CD14-positive monocyte (primary cell): ENCODE data around the gene INHBC. TPM values are rescaled to one million over a fixed set of nuclear protein-coding genes. Genes with fewer than 3 reads are reported as not detected.
A peak's percentile ranks its signal among the peaks of the same experiment; 100 is the strongest.

Experiments
- DNase-seq, 3 donors: peaks; one replicate each; pipeline ENCODE4 v3.0.0-alpha.2; 2011 to 2022
- H2AFZ ChIP-seq: 2 replicates; pipeline ENCODE4 v1.6.0; 2012; ENCODE audit warnings: mild to moderate bottlenecking, low read depth, low read length, inconsistent platforms; ENCODE audit not compliant: insufficient read depth, poor library complexity, severe bottlenecking
- H3K27ac ChIP-seq, 2 donors: 1 replicate in 1 of 2; 2 replicates in 1 of 2; pipeline ENCODE4 v1.5.1; 2012 to 2013; ENCODE audit warnings: low read length in 2 of 2, control low read depth in 1 of 2, inconsistent platforms in 1 of 2, low read depth in 1 of 2, mild to moderate bottlenecking in 1 of 2
- H3K27me3 ChIP-seq, 2 donors: one replicate each; pipeline versions ENCODE4 v1.6.0 to v1.6.1; 2011 to 2013; ENCODE audit warnings: low read length in 2 of 2; ENCODE audit not compliant: control insufficient read depth in 2 of 2, insufficient read depth in 2 of 2
- H3K36me3 ChIP-seq, 2 donors: replicated peaks in 1 of 2; 1 replicate in 1 of 2; 2 replicates in 1 of 2; pipeline versions ENCODE4 v1.5.1 to v1.6.1; 2012 to 2013; ENCODE audit warnings: low read length in 2 of 2, control low read depth in 1 of 2, inconsistent platforms in 1 of 2, mild to moderate bottlenecking in 1 of 2; ENCODE audit not compliant: insufficient read depth in 2 of 2, control insufficient read depth in 1 of 2
- H3K4me1 ChIP-seq, 2 donors: 1 replicate in 1 of 2; 2 replicates in 1 of 2; pipeline versions ENCODE4 v1.5.1 to v1.6.1; 2012 to 2013; ENCODE audit warnings: low read length in 2 of 2, control low read depth in 1 of 2, inconsistent platforms in 1 of 2, mild to moderate bottlenecking in 1 of 2, moderate library complexity in 1 of 2; ENCODE audit not compliant: insufficient read depth in 2 of 2, control insufficient read depth in 1 of 2
- H3K4me2 ChIP-seq: replicated peaks from 2 replicates; pipeline ENCODE3; 2012; ENCODE audit warnings: low read length, moderate library complexity, mild to moderate bottlenecking; ENCODE audit not compliant: poor library complexity, severe bottlenecking; ENCODE audit errors: extremely low read depth
- H3K4me3 ChIP-seq, 3 experiments: fragments of 200-600 bp in 1 of 3; sonication (generic) in 1 of 3; replicated peaks in 1 of 3; 1 replicate in 2 of 3; 2 replicates in 1 of 3; pipeline ENCODE4 v1.5.1; 2011 to 2013; ENCODE audit warnings: low read length in 3 of 3, mild to moderate bottlenecking in 3 of 3, control low read depth in 2 of 3, low read depth in 2 of 3, inconsistent platforms in 1 of 3, moderate library complexity in 1 of 3
- H3K79me2 ChIP-seq: 2 replicates; pipeline ENCODE4 v1.6.0; 2012; ENCODE audit warnings: mild to moderate bottlenecking, control low read depth, inconsistent platforms, low read length, moderate library complexity; ENCODE audit not compliant: insufficient read depth
- H3K9ac ChIP-seq: 2 replicates; pipeline ENCODE4 v1.6.0; 2017; ENCODE audit warnings: low read length, mild to moderate bottlenecking; ENCODE audit not compliant: insufficient read depth, poor library complexity, severe bottlenecking
- H3K9me3 ChIP-seq, 2 donors: replicated peaks in 1 of 2; 1 replicate in 1 of 2; 2 replicates in 1 of 2; pipeline versions ENCODE4 v1.5.1 to v1.6.1; 2012 to 2013; ENCODE audit warnings: low read length in 2 of 2, control low read depth in 1 of 2; ENCODE audit not compliant: control insufficient read depth in 1 of 2, insufficient read depth in 1 of 2
- H4K20me1 ChIP-seq: 2 replicates; pipeline ENCODE4 v1.6.0; 2012; ENCODE audit warnings: mild to moderate bottlenecking, low read length, control low read depth, moderate library complexity; ENCODE audit not compliant: insufficient read depth
- H3K27ac Mint-ChIP-seq, 7 donors: one replicate each; pipeline ENCODE4 v1.8.0; 2020; ENCODE audit warnings: mild to moderate bottlenecking in 7 of 7, mixed read lengths in 7 of 7, moderate library complexity in 6 of 7, inconsistent platforms in 2 of 7
- H3K27me3 Mint-ChIP-seq, 3 donors: one replicate each; pipeline ENCODE4 v1.8.0; 2021 to 2022; ENCODE audit warnings: low read depth in 3 of 3, mild to moderate bottlenecking in 3 of 3, mixed read lengths in 3 of 3, moderate library complexity in 3 of 3, inconsistent platforms in 1 of 3
- H3K36me3 Mint-ChIP-seq, 2 donors: one replicate each; pipeline ENCODE4 v1.8.0; 2020; ENCODE audit warnings: mixed read lengths in 2 of 2, inconsistent platforms in 1 of 2, mild to moderate bottlenecking in 1 of 2
- H3K4me1 Mint-ChIP-seq: one replicate; pipeline ENCODE4 v1.8.0; 2020; ENCODE audit warnings: mild to moderate bottlenecking, mixed read lengths
- H3K4me3 Mint-ChIP-seq, 2 donors: one replicate each; pipeline ENCODE4 v1.8.0; 2020; ENCODE audit warnings: mild to moderate bottlenecking in 2 of 2, mixed read lengths in 2 of 2, moderate library complexity in 1 of 2
- H3K9me3 Mint-ChIP-seq, 7 donors: one replicate each; pipeline ENCODE4 v1.8.0; 2020 to 2022; ENCODE audit warnings: mixed read lengths in 7 of 7, mild to moderate bottlenecking in 6 of 7, moderate library complexity in 6 of 7, inconsistent platforms in 2 of 7
- CTCF ChIP-seq: fragments of 200-600 bp; IDR thresholded peaks from one replicate; pipeline ENCODE4 v1.8.0; 2022; ENCODE audit warnings: antibody characterized with exemption, mild to moderate bottlenecking
- WGBS: methylation state at CpG from one replicate; pipeline ENCODE4 v1.1.5; 2013; ENCODE audit warnings: missing lambda C conversion rate; ENCODE audit not compliant: insufficient coverage; 5-methylcytosine and 5-hydroxymethylcytosine counted together
- intact Hi-C, 2 donors: fragments of 100-400 bp; cut with micrococcal nuclease; formaldehyde crosslinking; loops; one replicate each; pipeline versions ENCODE4 v1.15.0 to v1.15.1; 2023
- polyA plus RNA-seq, 3 donors: library from polyadenylated mRNA; depleted of rRNA in 1 of 3; unstranded in 2 of 3; stranded (reverse) in 1 of 3; fragments of 300-500 nt in 2 of 3; fragments of >200 nt in 1 of 3; fragmentation: Illumina TruSeq in 2 of 3; gene quantifications; 1 replicate in 2 of 3; 2 replicates in 1 of 3; pipeline ENCODE4 v1.2.3, GENCODE V29; 2012 to 2021

The INHBC gene
- polyA plus RNA-seq, 3 donors = not detected

DNA sequence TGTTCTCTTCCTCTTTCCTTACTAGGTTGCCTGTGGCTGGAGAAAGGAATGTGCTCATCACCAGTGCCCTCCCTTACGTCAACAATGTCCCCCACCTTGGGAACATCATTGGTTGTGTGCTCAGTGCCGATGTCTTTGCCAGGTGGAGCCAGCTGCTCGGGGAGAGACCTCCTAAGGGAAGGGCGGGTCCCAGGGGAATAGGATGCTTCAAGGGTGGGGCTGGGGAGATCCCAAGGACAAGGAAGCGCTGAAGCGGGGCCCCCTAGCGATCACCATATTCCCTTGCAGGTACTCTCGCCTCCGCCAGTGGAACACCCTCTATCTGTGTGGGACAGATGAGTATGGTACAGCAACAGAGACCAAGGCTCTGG lies 63.5 kb downstream of the INHBC start:
- Histone ChIP-seq H3K9me3 (no peaks in the 10 kb centered on the region), H3K9ac (no peak overlapping the region), H3K79me2 (no peaks in the 10 kb centered on the region), H2AFZ (no peak overlapping the region), H3K4me2 (no peak overlapping the region), H4K20me1 (peaks cover 10% of the 10 kb centered on the region), H3K36me3 (peaks cover 51 to 72% of the 10 kb centered on the region in 2 donors), H3K27ac (peak overlapping the region in 1 of 2 donors; percentile 36), H3K4me1 (no peaks in the 10 kb centered on the region), H3K27me3 (no peaks in the 10 kb centered on the region), H3K4me3 (no peak overlapping the region)
- Mint-ChIP-seq H3K27me3 (peaks cover 0 to 2% (median 0%) of the 10 kb centered on the region in 3 donors), H3K27ac (peak overlapping the region in 2 of 7 donors; percentile 51 to 78), H3K4me1 (no peaks in the 10 kb centered on the region), H3K9me3 (peaks cover 0 to 3% (median 0%) of the 10 kb centered on the region in 7 donors), H3K36me3 (peaks cover 63 to 90% of the 10 kb centered on the region in 2 donors), H3K4me3 (no peak overlapping the region)
- no peak for DNase-seq
- intact Hi-C loops = no loop called here
- no peak for TF ChIP-seq CTCF
- WGBS = no CpG with 5 or more reads among the region's 9 CpGs

DNA sequence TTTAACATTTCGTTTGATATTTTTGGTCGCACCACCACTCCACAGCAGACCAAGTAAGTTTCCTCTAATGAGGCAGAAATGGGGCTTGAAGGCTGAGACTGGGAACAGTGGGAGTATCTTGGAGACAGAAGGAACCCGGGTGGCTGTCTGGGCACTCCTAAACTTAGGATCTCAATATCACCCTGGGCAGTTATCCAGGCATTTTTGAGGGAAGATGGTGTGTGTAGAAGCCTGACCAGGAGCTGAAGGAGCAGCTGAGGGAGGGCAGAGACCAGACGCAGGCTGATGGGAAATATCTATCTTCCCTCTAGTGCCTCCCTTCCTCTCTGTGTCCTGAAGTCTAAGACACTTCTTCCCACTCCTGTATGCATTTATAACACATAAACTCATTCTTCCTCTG lies 64.0 kb downstream of the INHBC start:
- no peaks in the 10 kb centered on the region for H3K4me1 ChIP-seq
- no peaks in the 10 kb centered on the region for H3K27me3 ChIP-seq
- H4K20me1 ChIP-seq = peaks cover 10% of the 10 kb centered on the region
- no peaks in the 10 kb centered on the region for H3K79me2 ChIP-seq
- Mint-ChIP-seq H3K4me1 (no peaks in the 10 kb centered on the region), H3K9me3 (peaks cover 0 to 3% (median 0%) of the 10 kb centered on the region in 7 donors), H3K36me3 (peaks cover 68 to 95% of the 10 kb centered on the region in 2 donors), H3K27ac (peak overlapping the region in 2 of 7 donors; percentile 39 to 77), H3K27me3 (peaks cover 0 to 2% (median 0%) of the 10 kb centered on the region in 3 donors), H3K4me3 (no peak overlapping the region)
- TF ChIP-seq CTCF = no peak
- no peak overlapping the region for H3K27ac ChIP-seq
- H3K36me3 ChIP-seq = peaks cover 54 to 77% of the 10 kb centered on the region in 2 donors
- H3K4me2 ChIP-seq = no peak overlapping the region
- H3K9me3 ChIP-seq = no peaks in the 10 kb centered on the region
- no peak overlapping the region for H3K4me3 ChIP-seq
- H3K9ac ChIP-seq = no peak overlapping the region
- no peak for DNase-seq
- WGBS = 100% methylated on average over 1 of the region's 4 CpGs
- intact Hi-C loops = no loop called here
- no peak overlapping the region for H2AFZ ChIP-seq
